ENCODE results near the gene IQCH.

- no peak for TF ChIP-seq CTCF (conservative IDR thresholded peaks at IDR 0.05 in 1 of 2, IDR thresholded peaks at IDR 0.05 in 1 of 2; ENCODE audit: extremely low read depth in 1 of 2, insufficient read depth in 1 of 2, low read depth in 1 of 2, low read length in 2 of 2)
- no peak for TF ChIP-seq EZH2 (IDR thresholded peaks at IDR 0.05; ENCODE audit: borderline replicate concordance, low read length)
Observed at GRCh38 chr15:67549736-67550135, 295.1 kb downstream of the IQCH start.

Measured in mammary epithelial cell (primary cell).